ENCODE measurements around the gene RAD23B.

Gene RAD23B

DNA sequence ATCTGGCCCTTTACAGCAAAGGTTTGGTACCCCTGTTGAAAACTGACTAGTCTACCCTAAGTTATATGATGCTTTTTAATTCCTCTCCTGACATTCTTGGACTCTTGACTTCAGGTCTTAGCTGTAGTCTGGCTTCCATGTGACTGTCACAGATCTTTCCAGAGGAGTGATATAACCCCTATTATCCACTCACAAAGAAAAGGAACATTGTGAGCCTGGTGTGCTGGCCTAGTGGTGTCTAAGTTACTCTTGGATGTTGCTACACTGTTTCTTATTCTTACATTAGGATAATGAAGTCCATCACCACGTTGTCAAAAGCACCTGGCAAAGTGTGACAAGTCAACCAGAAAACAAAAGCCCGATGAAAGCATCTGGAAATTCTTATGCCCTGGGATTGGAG is 49.8 kb downstream of the RAD23B start:
- TF ChIP-seq, protein P1, sequence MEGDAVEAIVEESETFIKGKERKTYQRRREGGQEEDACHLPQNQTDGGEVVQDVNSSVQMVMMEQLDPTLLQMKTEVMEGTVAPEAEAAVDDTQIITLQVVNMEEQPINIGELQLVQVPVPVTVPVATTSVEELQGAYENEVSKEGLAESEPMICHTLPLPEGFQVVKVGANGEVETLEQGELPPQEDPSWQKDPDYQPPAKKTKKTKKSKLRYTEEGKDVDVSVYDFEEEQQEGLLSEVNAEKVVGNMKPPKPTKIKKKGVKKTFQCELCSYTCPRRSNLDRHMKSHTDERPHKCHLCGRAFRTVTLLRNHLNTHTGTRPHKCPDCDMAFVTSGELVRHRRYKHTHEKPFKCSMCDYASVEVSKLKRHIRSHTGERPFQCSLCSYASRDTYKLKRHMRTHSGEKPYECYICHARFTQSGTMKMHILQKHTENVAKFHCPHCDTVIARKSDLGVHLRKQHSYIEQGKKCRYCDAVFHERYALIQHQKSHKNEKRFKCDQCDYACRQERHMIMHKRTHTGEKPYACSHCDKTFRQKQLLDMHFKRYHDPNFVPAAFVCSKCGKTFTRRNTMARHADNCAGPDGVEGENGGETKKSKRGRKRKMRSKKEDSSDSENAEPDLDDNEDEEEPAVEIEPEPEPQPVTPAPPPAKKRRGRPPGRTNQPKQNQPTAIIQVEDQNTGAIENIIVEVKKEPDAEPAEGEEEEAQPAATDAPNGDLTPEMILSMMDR (IDR thresholded peaks at IDR 0.05; ENCODE audit: low read length, missing control alignments): no peak
- H3K4me3 ChIP-seq (replicated peaks; ENCODE audit: low read depth, low read length): no peak overlapping the region
- DNase-seq (ENCODE audit: low read depth): no peak

DNA sequence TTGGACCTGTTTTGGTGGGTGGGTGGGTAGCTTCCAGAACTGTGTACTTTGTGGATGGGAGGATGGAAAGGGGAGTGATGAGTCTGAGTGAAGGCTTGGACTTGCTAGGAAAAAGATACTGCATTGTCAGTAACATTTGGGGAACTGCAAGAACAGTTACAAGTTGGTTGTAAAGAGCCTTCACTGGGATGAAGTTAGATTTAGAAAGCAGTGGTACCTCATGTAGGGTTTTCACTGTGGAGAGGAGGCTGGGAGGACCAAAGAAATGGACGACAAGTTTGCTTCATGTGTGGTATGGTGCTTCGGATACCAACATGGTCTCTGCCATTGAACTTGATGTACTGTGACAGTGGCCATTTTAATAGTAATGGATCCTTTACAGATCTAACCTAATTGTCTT is 50.3 kb downstream of the RAD23B start:
- TF ChIP-seq, protein P1 (IDR thresholded peaks at IDR 0.05; ENCODE audit: low read length, missing control alignments): no peak
- DNase-seq (ENCODE audit: low read depth): no peak
- H3K4me3 ChIP-seq (replicated peaks; ENCODE audit: low read depth, low read length): no peak overlapping the region

DNA sequence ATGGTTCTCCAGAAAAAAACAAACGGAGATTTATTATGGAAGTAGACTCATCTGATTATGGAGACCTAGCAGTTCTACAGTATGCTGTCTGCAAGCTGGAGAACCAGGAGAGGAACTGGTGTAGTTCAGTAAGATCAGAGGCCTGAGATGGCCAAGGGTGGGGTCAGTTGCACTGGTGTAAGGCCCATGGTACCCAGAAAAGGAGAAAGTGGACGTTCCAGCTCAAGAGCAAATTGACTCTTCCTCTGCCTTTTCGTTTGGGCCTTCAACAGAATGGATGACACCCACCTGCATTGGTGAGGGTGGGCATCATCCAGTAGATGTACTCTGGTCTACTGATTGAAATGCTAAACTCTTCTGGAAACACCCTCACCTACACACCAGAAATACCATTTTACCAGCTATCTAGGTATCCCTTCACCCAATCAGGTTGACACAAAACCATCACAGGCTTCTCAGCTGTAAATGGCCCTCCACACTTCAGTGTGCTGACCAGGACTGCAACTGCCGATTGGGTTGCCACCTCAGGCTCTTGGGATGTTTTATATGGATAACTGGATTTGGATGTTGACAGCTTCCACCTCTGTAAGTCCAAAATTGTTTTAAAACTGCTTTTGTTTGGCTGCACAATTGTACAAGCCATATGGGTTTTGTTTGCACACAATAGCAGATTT is 51.2 kb downstream of the RAD23B start:
- TF ChIP-seq, protein P1 (IDR thresholded peaks at IDR 0.05; ENCODE audit: low read length, missing control alignments): no peak
- no peak overlapping the region for H3K4me3 ChIP-seq (replicated peaks; ENCODE audit: low read depth, low read length)
- DNase-seq (ENCODE audit: low read depth): no peak

DNA sequence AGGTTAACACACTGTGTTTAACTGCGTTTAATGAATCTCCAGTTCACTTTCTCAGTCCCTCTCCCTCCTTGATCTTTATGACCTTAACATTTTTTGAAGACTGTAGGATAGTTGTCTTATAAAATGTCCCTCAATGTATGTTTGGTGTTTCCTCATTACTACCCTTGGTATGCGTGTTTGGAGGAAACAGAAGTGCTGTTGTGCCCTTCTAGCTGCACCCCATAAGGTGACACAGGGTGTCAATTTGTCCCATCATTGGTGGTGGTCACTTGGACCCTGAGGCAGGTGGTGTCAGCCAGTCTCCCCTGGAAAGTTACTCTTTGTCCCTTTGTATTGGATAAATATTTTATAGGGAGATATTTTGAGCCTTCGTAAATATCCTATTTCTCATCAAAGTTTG is 52.3 kb downstream of the RAD23B start:
- DNase-seq (ENCODE audit: low read depth): no peak
- TF ChIP-seq, protein P1 (IDR thresholded peaks at IDR 0.05; ENCODE audit: low read length, missing control alignments): no peak
- no peak overlapping the region for H3K4me3 ChIP-seq (replicated peaks; ENCODE audit: low read depth, low read length)

DNA sequence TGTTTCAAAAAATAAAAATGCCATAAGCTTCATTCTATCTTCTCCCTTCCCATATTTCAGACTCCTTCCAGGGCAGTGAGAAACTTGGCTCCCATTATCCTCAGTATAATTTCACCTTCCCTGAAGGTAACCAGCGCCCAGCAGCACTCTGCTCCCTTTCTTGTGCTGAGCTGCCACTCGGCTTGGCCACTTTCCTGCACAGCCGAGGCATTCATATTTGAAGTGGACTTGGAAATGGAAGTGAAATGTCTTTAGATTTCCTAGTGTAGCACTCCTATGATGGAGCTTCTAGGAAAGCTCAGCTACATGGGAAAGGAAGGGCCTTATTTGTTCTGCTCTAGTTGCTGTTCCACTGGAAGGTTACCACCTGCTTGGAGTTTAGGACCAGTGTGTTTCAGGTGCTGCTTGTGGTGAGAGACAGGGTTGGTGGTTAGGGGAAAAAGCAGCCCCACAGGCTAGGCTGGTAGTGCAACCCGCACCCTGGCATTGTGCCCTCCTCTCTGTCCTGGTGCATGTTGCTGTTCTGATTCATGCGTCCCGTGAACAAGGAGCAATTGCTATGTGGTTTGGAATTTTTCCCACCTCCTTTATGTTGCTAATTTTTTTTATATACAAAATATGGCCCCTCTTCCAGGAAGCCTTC is 53.8 kb downstream of the RAD23B start:
- no peak overlapping the region for H3K4me3 ChIP-seq (replicated peaks; ENCODE audit: low read depth, low read length)
- DNase-seq (ENCODE audit: low read depth): peak; percentile 47
- TF ChIP-seq, protein P1 (IDR thresholded peaks at IDR 0.05; ENCODE audit: low read length, missing control alignments): no peak

DNA sequence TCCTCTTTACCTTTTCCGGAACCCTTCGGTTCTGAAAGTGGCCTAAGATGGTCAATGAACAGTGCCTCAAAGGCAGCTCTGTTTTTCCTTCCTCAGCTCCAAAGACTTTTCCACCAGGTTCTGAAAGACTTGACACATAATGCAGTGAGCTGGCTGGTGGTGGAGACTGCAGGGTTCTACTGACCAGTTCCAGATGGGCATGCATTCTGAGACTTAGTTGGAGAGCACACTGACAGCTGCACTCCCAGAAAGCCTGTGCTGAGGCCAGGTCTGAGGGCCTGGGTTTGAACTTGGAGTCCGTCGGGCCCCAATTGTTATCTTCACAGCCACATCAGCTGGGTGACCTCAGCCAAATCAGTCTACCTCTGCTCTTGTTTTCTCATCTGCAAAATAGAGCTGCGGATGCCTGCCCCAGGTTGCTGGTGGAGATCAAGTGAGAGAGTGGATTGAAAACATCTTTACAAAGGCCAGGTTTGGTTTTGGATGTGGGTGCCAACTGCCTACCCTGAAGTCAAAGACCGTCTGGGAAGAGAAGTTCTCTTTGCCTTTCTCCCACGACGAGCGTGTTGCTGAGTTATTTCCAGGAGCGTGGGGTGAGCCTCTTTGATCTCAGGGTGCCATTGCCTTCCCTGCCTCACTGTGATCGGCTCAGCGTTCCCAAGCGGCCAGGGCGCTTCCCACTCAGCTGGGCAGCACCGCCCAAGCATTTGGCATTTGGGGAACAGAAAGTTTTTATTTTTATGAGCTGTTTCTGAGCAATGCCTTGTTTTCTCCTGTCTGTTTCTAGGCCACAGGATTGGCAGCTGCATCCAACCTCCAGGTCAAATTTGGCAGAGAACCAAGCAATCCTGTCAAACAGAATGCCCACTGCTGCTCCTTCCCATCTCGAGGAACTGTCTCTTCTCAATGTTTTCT is 54.9 kb downstream of the RAD23B start:
- H3K4me3 ChIP-seq (replicated peaks; ENCODE audit: low read depth, low read length): no peak overlapping the region
- no peak for DNase-seq (ENCODE audit: low read depth)
- TF ChIP-seq, protein P1 (IDR thresholded peaks at IDR 0.05; ENCODE audit: low read length, missing control alignments): no peak
